ENCODE measurements around the gene PCNX3. TPM values are rescaled to one million over a fixed set of nuclear protein-coding genes. Genes with fewer than 3 reads are reported as not detected.

Gene PCNX3
- polyA plus RNA-seq, 1 donor (not counting 4 experiments of a cell fraction or from before 2014, with no cell fraction given) = 6.1 TPM

DNA sequence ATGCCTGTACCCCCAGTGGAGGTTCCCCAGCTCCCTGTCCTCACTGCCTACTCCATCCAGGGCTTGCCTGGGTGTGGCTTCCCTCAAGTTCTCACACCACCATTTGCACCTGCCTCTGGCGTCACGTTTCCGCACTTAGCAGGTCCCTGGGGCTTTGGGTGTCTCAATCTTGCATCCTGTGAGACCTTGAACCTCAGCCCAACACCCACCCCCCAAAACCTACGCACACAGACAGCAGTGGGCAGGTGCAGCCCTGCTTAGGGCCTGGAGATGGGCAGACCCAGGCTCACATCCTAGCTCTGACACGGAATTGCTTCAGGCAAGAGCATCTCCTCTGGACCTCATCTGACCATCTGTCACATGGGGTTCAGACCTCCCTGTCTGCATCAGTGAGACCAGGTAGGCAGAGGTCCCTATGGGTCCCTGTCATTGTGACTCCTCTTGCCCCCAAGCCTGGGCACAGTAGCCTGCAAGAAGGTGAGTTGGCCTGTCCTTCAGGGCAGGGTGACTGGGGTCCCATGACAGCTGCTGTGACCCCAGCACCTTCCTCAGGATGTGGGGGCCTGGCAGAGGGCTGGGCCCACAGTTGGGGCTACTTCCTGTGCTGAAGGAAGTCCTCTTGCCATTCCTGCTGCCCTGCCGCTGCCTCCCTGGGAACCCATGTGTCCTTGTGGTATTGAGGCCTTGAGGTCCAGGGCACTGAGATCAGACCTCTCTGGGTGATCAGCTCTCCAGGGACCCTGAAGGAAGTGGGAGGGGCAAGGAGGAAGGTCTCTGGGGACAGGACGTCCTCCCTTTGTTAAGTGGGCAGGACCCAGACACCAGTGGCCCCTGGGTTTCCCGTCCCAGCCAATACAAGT is 24.3 kb downstream of the PCNX3 start:
- peaks cover 14 to 19% of the 10 kb centered on the region in 2 experiments for H3K36me3 ChIP-seq (ENCODE audit: control insufficient read depth in 2 of 2, extremely low read depth in 1 of 2, insufficient read depth in 2 of 2, low read length in 2 of 2)
- H3K4me1 ChIP-seq (ENCODE audit: control insufficient read depth, extremely low read depth, insufficient read depth, low read length) = peaks cover 13% of the 10 kb centered on the region
- dilution Hi-C loops (cut with MboI; ENCODE audit: extremely low pct_ligation_motif_present, low sequenced_read_pairs) = no loop called here

DNA sequence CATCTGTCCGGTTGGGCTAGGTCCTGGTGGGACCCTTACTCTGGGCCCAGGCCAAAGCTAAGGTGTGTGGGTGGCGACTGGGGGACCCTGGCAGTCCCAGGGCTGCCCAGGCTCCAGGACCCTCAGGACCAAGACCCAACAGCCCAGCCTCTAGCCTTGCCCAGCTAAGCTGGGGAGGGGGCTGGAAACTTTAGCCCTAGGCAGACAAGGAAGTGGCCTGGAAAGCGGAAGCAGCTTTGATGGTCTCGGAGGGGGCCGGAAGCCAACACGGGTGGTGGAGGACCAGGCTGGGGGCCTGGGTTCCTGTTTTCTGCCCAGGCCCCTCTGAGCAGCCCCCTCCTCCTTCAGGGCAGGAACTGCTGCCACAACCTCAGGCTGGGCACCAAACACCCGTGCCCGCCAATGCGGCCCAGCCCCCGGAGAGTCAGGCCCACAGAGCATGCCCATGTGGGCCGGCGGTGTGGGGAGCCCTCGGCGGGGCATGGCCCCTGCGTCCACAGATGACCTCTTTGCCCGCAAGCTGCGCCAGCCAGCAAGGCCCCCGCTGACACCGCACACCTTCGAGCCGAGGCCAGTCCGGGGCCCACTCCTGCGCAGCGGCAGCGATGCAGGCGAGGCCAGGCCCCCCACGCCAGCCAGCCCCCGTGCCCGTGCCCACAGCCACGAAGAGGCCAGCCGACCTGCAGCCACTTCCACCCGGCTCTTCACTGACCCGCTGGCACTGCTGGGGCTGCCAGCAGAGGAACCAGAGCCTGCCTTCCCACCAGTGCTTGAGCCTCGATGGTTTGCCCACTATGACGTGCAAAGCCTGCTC is 25.1 kb downstream of the PCNX3 start:
- FAIRE-seq (no peak), DNase-seq (ENCODE audit: low read depth, low spot score) (no peak)
- Histone ChIP-seq H3K9me3 (ENCODE audit: control insufficient read depth, low read depth, low read length) (no peaks in the 10 kb centered on the region), H3K27ac (ENCODE audit: control insufficient read depth, insufficient read depth, low read length) (no peak overlapping the region), H3K9me1 (ENCODE audit: control insufficient read depth, extremely low read depth, insufficient read depth, low read length) (peaks cover 2% of the 10 kb centered on the region), H2AFZ (ENCODE audit: control insufficient read depth, low read length) (no peak overlapping the region), H4K20me1 (ENCODE audit: control insufficient read depth, extremely low read depth, insufficient read depth, low read length) (peaks cover 10% of the 10 kb centered on the region), H3K4me3 (ENCODE audit: control insufficient read depth in 2 of 3, extremely low read depth in 1 of 3, insufficient read depth in 2 of 3, low read depth in 1 of 3, low read length in 3 of 3) (no peak overlapping the region), H3K4me1 (ENCODE audit: control insufficient read depth, extremely low read depth, insufficient read depth, low read length) (peaks cover 13% of the 10 kb centered on the region), H3K79me2 (ENCODE audit: control insufficient read depth, insufficient read depth, low read length) (no peaks in the 10 kb centered on the region), H3K36me3 (ENCODE audit: control insufficient read depth in 2 of 2, extremely low read depth in 1 of 2, insufficient read depth in 2 of 2, low read length in 2 of 2) (peaks cover 6 to 13% of the 10 kb centered on the region in 2 experiments), H3K9ac (ENCODE audit: control insufficient read depth, extremely low read depth, insufficient read depth, low read length) (no peak overlapping the region), H3K27me3 (ENCODE audit: control insufficient read depth, extremely low read depth, insufficient read depth, low read length) (no peaks in the 10 kb centered on the region), H3K4me2 (ENCODE audit: control insufficient read depth, extremely low read depth, insufficient read depth, low read depth, low read length) (no peak overlapping the region)
- dilution Hi-C loops (cut with MboI; ENCODE audit: extremely low pct_ligation_motif_present, low sequenced_read_pairs) = no loop called here
- no peak for TF ChIP-seq EZH2 (IDR thresholded peaks at IDR 0.05; ENCODE audit: low read length)
- TF ChIP-seq, protein P1, sequence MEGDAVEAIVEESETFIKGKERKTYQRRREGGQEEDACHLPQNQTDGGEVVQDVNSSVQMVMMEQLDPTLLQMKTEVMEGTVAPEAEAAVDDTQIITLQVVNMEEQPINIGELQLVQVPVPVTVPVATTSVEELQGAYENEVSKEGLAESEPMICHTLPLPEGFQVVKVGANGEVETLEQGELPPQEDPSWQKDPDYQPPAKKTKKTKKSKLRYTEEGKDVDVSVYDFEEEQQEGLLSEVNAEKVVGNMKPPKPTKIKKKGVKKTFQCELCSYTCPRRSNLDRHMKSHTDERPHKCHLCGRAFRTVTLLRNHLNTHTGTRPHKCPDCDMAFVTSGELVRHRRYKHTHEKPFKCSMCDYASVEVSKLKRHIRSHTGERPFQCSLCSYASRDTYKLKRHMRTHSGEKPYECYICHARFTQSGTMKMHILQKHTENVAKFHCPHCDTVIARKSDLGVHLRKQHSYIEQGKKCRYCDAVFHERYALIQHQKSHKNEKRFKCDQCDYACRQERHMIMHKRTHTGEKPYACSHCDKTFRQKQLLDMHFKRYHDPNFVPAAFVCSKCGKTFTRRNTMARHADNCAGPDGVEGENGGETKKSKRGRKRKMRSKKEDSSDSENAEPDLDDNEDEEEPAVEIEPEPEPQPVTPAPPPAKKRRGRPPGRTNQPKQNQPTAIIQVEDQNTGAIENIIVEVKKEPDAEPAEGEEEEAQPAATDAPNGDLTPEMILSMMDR (optimal IDR thresholded peaks at IDR 0.05 in 1 of 3, IDR thresholded peaks at IDR 0.05 in 1 of 3, conservative IDR thresholded peaks at IDR 0.05 in 1 of 3; ENCODE audit: extremely low read depth in 1 of 3, insufficient read depth in 2 of 3, low read length in 3 of 3) = no peak

More for the DNA sequence above, 24.3 kb downstream of the PCNX3 start:
- no peak overlapping the region for H2AFZ ChIP-seq (ENCODE audit: control insufficient read depth, low read length)
- FAIRE-seq = no peak
- no peaks in the 10 kb centered on the region for H3K9me3 ChIP-seq (ENCODE audit: control insufficient read depth, low read depth, low read length)
- no peak for TF ChIP-seq EZH2 (IDR thresholded peaks at IDR 0.05; ENCODE audit: low read length)
- TF ChIP-seq, protein P1 (optimal IDR thresholded peaks at IDR 0.05 in 1 of 3, IDR thresholded peaks at IDR 0.05 in 1 of 3, conservative IDR thresholded peaks at IDR 0.05 in 1 of 3; ENCODE audit: extremely low read depth in 1 of 3, insufficient read depth in 2 of 3, low read length in 3 of 3) = no peak
- H3K4me2 ChIP-seq (ENCODE audit: control insufficient read depth, extremely low read depth, insufficient read depth, low read depth, low read length) = no peak overlapping the region
- H3K79me2 ChIP-seq (ENCODE audit: control insufficient read depth, insufficient read depth, low read length) = no peaks in the 10 kb centered on the region
- H3K9me1 ChIP-seq (ENCODE audit: control insufficient read depth, extremely low read depth, insufficient read depth, low read length) = peaks cover 2% of the 10 kb centered on the region
- H3K27me3 ChIP-seq (ENCODE audit: control insufficient read depth, extremely low read depth, insufficient read depth, low read length) = no peaks in the 10 kb centered on the region
- H3K9ac ChIP-seq (ENCODE audit: control insufficient read depth, extremely low read depth, insufficient read depth, low read length) = no peak overlapping the region
- no peak overlapping the region for H3K4me3 ChIP-seq (ENCODE audit: control insufficient read depth in 2 of 3, extremely low read depth in 1 of 3, insufficient read depth in 2 of 3, low read depth in 1 of 3, low read length in 3 of 3)
- no peak for DNase-seq (ENCODE audit: low read depth, low spot score)
- peaks cover 10% of the 10 kb centered on the region for H4K20me1 ChIP-seq (ENCODE audit: control insufficient read depth, extremely low read depth, insufficient read depth, low read length)
- no peak overlapping the region for H3K27ac ChIP-seq (ENCODE audit: control insufficient read depth, insufficient read depth, low read length)
